Transverse colon (tissue), 4 donors: ENCODE measurements around the gene C5orf22. TPM values are rescaled to one million over a fixed set of nuclear protein-coding genes. Genes with fewer than 3 reads are reported as not detected.

Experiments
- DNase-seq: peaks from one replicate; pipeline ENCODE4 v3.0.0-alpha.2; 2019
- H3K27ac ChIP-seq, 4 donors: fragments of 200-600 bp; sonication (generic); 2 replicates each; pipeline ENCODE4 v1.5.1; 2016 to 2018; ENCODE audit warnings: inconsistent platforms in 4 of 4
- H3K27me3 ChIP-seq: fragments of 200-600 bp; sonication (generic); 2 replicates; pipeline ENCODE4 v1.5.1; 2017; ENCODE audit warnings: inconsistent platforms
- H3K36me3 ChIP-seq, 4 donors: fragments of 200-600 bp; sonication (generic); 2 replicates each; pipeline ENCODE4 v1.5.1; 2017 to 2019; ENCODE audit warnings: inconsistent platforms in 4 of 4
- H3K4me1 ChIP-seq, 4 donors: fragments of 200-600 bp; sonication (generic); 2 replicates each; pipeline ENCODE4 v1.5.1; 2017 to 2020; ENCODE audit warnings: inconsistent platforms in 4 of 4
- H3K4me3 ChIP-seq, 4 donors: fragments of 200-600 bp; sonication (generic); 1 replicate in 1 of 4; 2 replicates in 3 of 4; pipeline versions ENCODE4 v1.5.1 to v1.6.1; 2017 to 2019; ENCODE audit warnings: inconsistent platforms in 4 of 4
- H3K9me3 ChIP-seq, 2 donors: fragments of 200-600 bp; sonication (generic); 2 replicates each; pipeline ENCODE4 v1.5.1; 2017 to 2019; ENCODE audit warnings: inconsistent platforms in 2 of 2
- EP300 ChIP-seq: sonication (generic); formaldehyde crosslinking; IDR thresholded peaks from one replicate; pipeline ENCODE4 v1.6.1; 2017; ENCODE audit warnings: antibody characterized with exemption, low read depth
- POLR2A ChIP-seq: fragments of 450-650 bp; IDR thresholded peaks from one replicate; pipeline ENCODE4 v1.6.1; 2016; ENCODE audit warnings: antibody characterized with exemption, mild to moderate bottlenecking, moderate library complexity
- POLR2AphosphoS5 ChIP-seq, 3 donors: sonication (generic); formaldehyde crosslinking; IDR thresholded peaks; one replicate each; pipeline ENCODE4 v1.6.1; 2016; ENCODE audit warnings: antibody characterized with exemption in 3 of 3
- WGBS, 2 donors: methylation state at CpG; one replicate each; pipeline ENCODE4 v1.1.5; 2018; ENCODE audit warnings: low coverage in 1 of 2; 5-methylcytosine and 5-hydroxymethylcytosine counted together
- in situ Hi-C, 4 donors: fragments of 200-750 bp; cut with MboI; loops; one replicate each; pipeline versions ENCODE4 v1.15.0 to v1.15.1; 2017; ENCODE audit warnings: low sequenced_read_pairs in 3 of 4, low pct_ligation_motif_present in 1 of 4, low pct_unique_long_range_greater_than_20kb in 1 of 4
- intact Hi-C: fragments of 100-400 bp; cut with DNase I; formaldehyde crosslinking; loops from one replicate; pipeline ENCODE4 v1.15.1; 2023; ENCODE audit warnings: low total_unique reads
- total RNA-seq, 4 donors: library from RNA; depleted of rRNA; stranded (reverse); fragments of >200 nt; gene quantifications; one replicate each; pipeline ENCODE4 v1.1.0, GENCODE V29; 2016
- TF ChIP-seq, protein P1 (sequence below), 5 experiments: fragments of 200-600 bp in 3 of 5; fragments of 450-650 bp in 2 of 5; sonication (generic) in 3 of 5; IDR thresholded peaks; 1 replicate in 2 of 5; 2 replicates in 3 of 5; pipeline ENCODE4 v1.5.1; 2016 to 2017; ENCODE audit warnings: antibody characterized with exemption in 5 of 5, inconsistent platforms in 3 of 5, mild to moderate bottlenecking in 2 of 5, moderate library complexity in 1 of 5

The C5orf22 gene
- total RNA-seq, 4 donors from 2014 or later: 8.8 to 26.9 (median 18.5) TPM

DNA sequence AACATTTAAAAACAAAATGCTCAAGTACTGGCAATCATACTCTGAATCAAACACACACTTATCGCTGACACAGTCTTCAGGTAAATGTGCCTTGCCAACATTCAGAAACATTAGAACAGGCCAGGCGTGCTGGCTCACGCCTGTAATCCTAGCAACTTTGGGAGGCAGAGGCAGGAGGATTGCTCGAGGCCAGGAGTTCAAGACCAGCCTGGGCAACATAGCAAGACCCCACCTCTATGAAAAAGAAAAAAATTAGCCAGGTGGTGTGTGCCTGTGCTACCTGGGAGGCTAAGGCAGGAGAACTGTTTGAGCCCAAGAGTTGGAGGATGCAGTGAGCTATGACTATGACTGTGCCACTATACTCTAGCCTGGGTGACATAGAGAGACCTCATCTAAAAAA, 20.8 kb upstream of the C5orf22 start:
- intact Hi-C loops: no loop called here
- Histone ChIP-seq H3K4me1 (no peaks in the 10 kb centered on the region), H3K9me3 (no peaks in the 10 kb centered on the region), H3K36me3 (peaks cover 0 to 76% (median 35%) of the 10 kb centered on the region in 4 donors), H3K4me3 (no peak overlapping the region), H3K27me3 (no peaks in the 10 kb centered on the region), H3K27ac (no peak overlapping the region)
- no peak for DNase-seq
- WGBS, 2 donors: 95 to 97% methylated on average over 3 to 4 of the region's 4 CpGs
- in situ Hi-C loops: no loop called here
- TF ChIP-seq, protein P1, sequence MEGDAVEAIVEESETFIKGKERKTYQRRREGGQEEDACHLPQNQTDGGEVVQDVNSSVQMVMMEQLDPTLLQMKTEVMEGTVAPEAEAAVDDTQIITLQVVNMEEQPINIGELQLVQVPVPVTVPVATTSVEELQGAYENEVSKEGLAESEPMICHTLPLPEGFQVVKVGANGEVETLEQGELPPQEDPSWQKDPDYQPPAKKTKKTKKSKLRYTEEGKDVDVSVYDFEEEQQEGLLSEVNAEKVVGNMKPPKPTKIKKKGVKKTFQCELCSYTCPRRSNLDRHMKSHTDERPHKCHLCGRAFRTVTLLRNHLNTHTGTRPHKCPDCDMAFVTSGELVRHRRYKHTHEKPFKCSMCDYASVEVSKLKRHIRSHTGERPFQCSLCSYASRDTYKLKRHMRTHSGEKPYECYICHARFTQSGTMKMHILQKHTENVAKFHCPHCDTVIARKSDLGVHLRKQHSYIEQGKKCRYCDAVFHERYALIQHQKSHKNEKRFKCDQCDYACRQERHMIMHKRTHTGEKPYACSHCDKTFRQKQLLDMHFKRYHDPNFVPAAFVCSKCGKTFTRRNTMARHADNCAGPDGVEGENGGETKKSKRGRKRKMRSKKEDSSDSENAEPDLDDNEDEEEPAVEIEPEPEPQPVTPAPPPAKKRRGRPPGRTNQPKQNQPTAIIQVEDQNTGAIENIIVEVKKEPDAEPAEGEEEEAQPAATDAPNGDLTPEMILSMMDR (IDR thresholded peaks at IDR 0.05): no peak
- no peak for TF ChIP-seq EP300
- TF ChIP-seq POLR2AphosphoS5 (IDR thresholded peaks at IDR 0.05): no peak
- TF ChIP-seq POLR2A: no peak

DNA sequence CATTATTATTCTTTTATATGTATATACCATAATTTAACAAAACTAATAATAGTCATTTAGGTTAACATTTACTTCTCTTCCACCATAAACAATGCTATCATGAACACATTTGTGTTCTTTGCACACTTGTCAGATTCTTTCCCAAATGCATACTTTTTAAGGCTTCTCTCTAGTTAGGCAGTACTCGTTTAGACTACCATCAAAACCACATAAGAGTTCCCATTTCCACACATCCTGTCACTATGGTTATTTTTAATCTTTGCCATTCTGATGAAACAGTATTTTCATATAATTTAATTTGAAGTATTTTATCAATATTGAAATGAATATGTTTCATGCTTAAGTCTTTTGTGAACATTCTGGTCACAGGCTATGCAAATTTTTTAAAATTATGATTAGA, 15.3 kb upstream of the C5orf22 start:
- H3K36me3 ChIP-seq: peaks cover 0 to 59% (median 19%) of the 10 kb centered on the region in 4 donors
- no peak for DNase-seq
- in situ Hi-C loops (no loop called here), intact Hi-C loops (no loop called here)
- TF ChIP-seq EP300: no peak
- TF ChIP-seq, protein P1 (IDR thresholded peaks at IDR 0.05): no peak
- no peak for TF ChIP-seq POLR2A
- no peak for TF ChIP-seq POLR2AphosphoS5 (IDR thresholded peaks at IDR 0.05)
- no peak overlapping the region for H3K27ac ChIP-seq
- H3K27me3 ChIP-seq: no peaks in the 10 kb centered on the region
- H3K4me3 ChIP-seq: no peak overlapping the region
- no peaks in the 10 kb centered on the region for H3K9me3 ChIP-seq
- 47 to 63% methylated on average over 1 of the region's 1 CpG for WGBS, 2 donors
- no peaks in the 10 kb centered on the region for H3K4me1 ChIP-seq

DNA sequence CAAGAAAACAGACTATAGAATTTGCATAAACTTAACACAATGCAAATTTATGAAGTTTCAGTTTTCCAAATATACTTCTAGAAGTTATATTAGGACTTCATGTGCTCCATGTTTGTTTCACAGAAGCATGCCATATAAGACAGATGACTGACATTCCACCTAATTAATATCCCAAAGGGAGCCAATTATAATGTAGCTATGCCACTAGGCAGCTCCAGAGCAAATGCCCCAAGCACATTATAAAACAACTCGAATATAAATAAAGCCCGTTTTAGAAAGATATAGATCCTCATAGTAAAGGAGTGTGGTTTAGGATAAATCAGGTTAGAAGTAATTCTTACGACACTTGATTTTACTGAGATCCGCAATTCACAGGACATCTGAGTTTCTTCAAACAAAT, 9.1 kb upstream of the C5orf22 start:
- TF ChIP-seq POLR2A: no peak
- no peak for TF ChIP-seq EP300
- no peak overlapping the region for H3K27ac ChIP-seq
- H3K36me3 ChIP-seq: peaks cover 0 to 63% (median 15%) of the 10 kb centered on the region in 4 donors
- WGBS, 2 donors: 96 to 98% methylated on average over 4 of the region's 4 CpGs
- DNase-seq: no peak
- intact Hi-C loops: no loop called here
- no peaks in the 10 kb centered on the region for H3K9me3 ChIP-seq
- no peaks in the 10 kb centered on the region for H3K27me3 ChIP-seq
- in situ Hi-C loops: no loop called here
- no peaks in the 10 kb centered on the region for H3K4me1 ChIP-seq
- no peak overlapping the region for H3K4me3 ChIP-seq

DNA sequence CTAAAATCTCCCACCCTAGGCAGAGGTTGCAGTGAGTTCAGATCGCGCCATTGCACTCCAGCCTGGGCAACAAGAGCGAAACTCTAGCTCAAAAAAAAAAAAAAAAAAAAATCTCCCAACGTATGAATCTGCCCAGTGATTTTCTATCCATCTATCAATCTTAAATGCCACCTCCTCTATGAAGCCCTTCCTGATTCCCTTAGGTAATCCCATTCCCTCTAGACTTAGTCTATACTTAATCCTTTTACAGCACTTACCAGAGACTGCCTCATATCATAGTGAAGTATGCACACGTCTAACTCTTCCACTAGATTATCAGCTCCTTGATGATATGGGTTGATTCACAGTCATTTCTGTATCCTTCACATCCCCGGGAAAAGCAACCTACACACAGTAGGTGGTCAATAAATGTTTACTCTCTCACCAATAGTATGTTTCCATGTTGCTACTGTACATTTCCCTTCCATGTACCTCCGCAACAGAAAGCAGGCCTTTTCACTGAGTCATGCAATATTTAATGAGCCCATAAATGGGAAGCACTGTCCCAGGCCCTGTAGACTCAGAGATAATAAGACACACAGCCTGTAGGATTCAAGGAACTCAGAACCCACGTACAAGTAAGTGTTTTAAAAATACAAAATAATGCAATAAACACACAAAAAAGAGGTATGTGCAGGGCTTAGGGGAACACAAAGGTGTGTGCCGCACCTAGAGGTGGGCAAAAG, 1.4 kb upstream of the C5orf22 start:
- peaks cover 18 to 31% (median 22%) of the 10 kb centered on the region in 4 donors for H3K4me1 ChIP-seq
- in situ Hi-C loops: no loop called here
- H3K9me3 ChIP-seq: no peaks in the 10 kb centered on the region
- no peaks in the 10 kb centered on the region for H3K27me3 ChIP-seq
- H3K27ac ChIP-seq: no peak overlapping the region
- WGBS, 2 donors: 73 to 74% methylated on average over 9 of the region's 9 CpGs
- DNase-seq: no peak
- intact Hi-C loops: no loop called here
- TF ChIP-seq EP300 (no peak), POLR2AphosphoS5 (IDR thresholded peaks at IDR 0.05) (no peak), POLR2A (no peak)
- TF ChIP-seq, protein P1 (IDR thresholded peaks at IDR 0.05): no peak
- H3K36me3 ChIP-seq: peaks cover 0 to 33% (median 14%) of the 10 kb centered on the region in 4 donors
- peak overlapping the region in 3 of 4 donors; percentile 54 to 84 (median 60) for H3K4me3 ChIP-seq

DNA sequence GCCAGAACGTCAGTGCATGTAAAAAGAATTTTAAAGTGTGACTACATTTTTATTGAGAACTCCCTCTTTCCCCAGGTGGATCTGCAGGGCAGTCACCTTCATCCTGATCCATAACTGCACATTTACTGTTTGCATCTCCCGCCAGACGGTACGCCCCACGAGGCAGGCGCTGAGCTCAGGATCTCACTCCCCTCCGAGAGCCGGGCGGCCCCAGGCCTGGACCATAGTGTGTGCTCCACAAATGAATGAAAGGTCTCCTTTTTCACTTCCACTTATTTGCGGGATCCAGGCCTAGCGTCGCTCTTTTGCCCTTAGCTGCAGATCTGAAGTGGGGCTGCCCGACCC, 586 bp upstream of the C5orf22 start:
- TF ChIP-seq EP300 (no peak), POLR2AphosphoS5 (IDR thresholded peaks at IDR 0.05) (no peak), POLR2A (no peak)
- TF ChIP-seq, protein P1 (IDR thresholded peaks at IDR 0.05): no peak
- Histone ChIP-seq H3K27me3 (no peaks in the 10 kb centered on the region), H3K9me3 (no peaks in the 10 kb centered on the region), H3K27ac (peak overlapping the region; percentile 78 to 90 (median 85)), H3K4me1 (peaks cover 18 to 31% (median 22%) of the 10 kb centered on the region in 4 donors), H3K4me3 (peak overlapping the region; percentile 54 to 84 (median 60)), H3K36me3 (peaks cover 0 to 35% (median 14%) of the 10 kb centered on the region in 4 donors)
- intact Hi-C loops (no loop called here), in situ Hi-C loops (no loop called here)
- 0% methylated on average over 1 to 13 of the region's 13 CpGs for WGBS, 2 donors
- DNase-seq: peak; percentile 26
